VCaP (cell line): Measurements from ENCODE around the gene PHACTR1.

Experiments used
- H3K27ac ChIP-seq: fragments of 450-650 bp; 2 replicates; pipeline ENCODE4 v1.5.1; 2017
- CTCF ChIP-seq: fragments of 450-650 bp; conservative IDR thresholded peaks from 2 replicates; pipeline ENCODE4 v1.5.1; 2017; ENCODE audit warnings: mild to moderate bottlenecking, moderate library complexity

The PHACTR1 gene

GRCh38 chr6:13190376-13190775 lies 473.8 kb downstream of the PHACTR1 start:
- no peak overlapping the region for H3K27ac ChIP-seq
- TF ChIP-seq CTCF = no peak

GRCh38 chr6:13191461-13191860 lies 474.9 kb downstream of the PHACTR1 start:
- no peak for TF ChIP-seq CTCF
- H3K27ac ChIP-seq = no peak overlapping the region

DNA sequence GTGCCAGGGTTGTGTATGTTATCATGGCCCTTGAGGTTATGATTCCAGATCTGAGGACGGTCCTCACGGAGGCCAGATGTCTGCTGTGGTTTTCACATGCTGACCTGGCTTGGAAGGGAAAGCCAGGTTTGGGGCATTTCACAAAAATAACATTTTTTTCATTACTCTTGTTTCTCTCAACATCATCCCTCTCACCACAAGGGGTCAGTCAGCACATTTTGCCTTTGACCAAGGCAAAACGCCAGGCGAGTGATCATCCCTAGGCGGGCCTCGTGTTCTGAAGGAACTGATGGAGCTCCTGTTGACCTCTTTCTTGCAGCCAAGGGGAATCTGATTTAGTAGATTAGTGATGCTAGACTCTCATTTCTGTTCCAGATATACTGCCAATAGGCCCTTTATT lies 478.3 kb downstream of the PHACTR1 start:
- peak; percentile 27 for TF ChIP-seq CTCF
- H3K27ac ChIP-seq = no peak overlapping the region

DNA sequence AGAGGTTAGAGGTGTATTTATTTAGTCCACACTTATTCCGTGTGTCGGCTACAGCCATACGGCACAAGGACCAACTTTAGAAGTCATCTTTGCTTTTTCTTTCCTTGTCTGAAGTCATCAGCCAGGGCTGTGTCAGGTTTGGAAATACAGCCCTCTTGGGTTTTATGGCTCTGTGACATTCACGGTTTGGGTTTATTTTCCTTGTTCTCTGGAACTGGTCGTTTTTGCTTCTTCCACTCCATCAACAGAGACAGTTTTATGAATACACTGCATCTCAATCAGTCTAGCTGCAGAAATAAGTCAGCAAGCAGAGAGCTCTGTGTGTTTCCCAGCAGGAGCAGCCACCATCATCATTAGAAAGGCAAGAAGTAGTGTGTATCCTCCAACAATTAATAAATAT lies 479.2 kb downstream of the PHACTR1 start:
- TF ChIP-seq CTCF = no peak
- H3K27ac ChIP-seq = no peak overlapping the region

DNA sequence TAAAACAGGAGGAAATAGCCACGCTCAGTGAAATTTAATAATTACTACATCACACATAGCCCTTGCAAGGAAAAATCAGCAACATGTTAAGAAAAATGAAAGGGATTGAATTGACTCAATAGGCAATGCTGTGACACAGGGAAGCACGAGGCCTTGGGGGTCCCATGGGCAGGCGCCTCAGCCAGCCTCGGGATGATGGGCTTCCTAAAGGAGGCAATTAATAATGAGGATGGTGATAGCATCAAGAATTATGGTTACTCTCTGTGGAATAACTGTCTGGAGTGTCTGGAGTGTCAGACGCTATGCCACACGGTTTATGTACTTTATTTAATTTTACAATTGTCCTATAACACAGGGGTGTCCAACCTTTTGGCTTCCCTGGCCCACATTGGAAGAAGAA lies 481.6 kb downstream of the PHACTR1 start:
- no peak overlapping the region for H3K27ac ChIP-seq
- TF ChIP-seq CTCF = no peak

- TF ChIP-seq CTCF = no peak
- H3K27ac ChIP-seq = no peak overlapping the region
Observed at GRCh38 chr6:13201336-13201735, 484.8 kb downstream of the PHACTR1 start.

GRCh38 chr6:13203145-13203544 lies 486.6 kb downstream of the PHACTR1 start:
- TF ChIP-seq CTCF = no peak
- no peak overlapping the region for H3K27ac ChIP-seq

DNA sequence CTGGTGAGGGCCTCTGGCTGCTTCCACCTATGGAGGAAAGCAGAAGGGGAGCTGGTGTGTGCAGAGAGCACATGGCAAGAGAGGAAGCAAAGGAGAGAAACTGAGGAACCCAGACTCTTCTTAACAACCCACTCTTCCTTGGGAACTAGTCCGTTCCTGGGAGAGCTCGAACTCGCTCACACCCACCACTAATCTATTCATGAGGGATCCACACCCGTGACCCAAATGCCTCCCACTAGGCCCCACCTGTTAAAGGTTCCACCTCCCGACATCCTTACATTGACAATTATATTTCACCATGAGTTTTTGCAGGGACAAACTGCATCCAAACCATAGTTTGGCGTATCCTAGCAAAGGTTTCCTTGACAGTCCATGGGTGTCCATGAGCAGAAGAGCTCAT lies 488.5 kb downstream of the PHACTR1 start:
- TF ChIP-seq CTCF = no peak

More for the DNA sequence above, 488.5 kb downstream of the PHACTR1 start:
- no peak overlapping the region for H3K27ac ChIP-seq
